ENCODE results near the gene PEF1.

DNA sequence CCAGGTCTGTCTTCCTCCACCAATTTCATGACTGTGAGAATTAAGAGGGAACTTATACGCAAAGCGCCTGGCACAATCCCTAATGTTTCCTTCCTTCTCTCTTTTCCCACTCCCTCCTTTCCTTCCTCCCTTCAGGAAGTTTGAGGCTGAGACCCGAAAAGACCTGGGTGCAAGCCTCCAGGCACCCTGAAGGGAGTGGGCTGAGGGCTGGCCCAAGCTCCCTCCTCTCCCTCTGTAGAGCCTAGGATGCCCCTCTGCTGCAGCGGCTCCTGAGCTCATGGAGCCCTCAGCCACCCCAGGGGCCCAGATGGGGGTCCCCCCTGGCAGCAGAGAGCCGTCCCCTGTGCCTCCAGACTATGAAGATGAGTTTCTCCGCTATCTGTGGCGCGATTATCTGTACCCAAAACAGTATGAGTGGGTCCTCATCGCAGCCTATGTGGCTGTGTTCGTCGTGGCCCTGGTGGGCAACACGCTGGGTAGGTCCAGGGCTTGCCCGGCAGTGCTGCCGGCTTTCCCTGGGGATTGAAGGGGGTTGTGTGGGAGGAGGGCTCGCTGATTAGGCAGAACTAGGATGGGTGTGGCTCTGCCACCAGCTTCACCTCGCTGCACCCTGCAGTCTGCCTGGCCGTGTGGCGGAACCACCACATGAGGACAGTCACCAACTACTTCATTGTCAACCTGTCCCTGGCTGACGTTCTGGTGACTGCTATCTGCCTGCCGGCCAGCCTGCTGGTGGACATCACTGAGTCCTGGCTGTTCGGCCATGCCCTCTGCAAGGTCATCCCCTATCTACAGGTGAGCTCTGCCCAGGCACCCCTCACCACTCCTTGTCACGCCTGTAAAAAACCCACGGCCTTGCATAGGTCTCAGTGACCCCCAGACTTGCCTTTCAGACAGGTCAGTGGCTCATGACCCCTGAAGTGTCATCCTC lies 25.5 kb downstream of the PEF1 start:
- TF ChIP-seq, protein P1, sequence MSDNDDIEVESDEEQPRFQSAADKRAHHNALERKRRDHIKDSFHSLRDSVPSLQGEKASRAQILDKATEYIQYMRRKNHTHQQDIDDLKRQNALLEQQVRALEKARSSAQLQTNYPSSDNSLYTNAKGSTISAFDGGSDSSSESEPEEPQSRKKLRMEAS (IDR thresholded peaks at IDR 0.05): no peak
- no peak for TF ChIP-seq EP300 (IDR thresholded peaks at IDR 0.05; ENCODE audit: borderline replicate concordance)
- TF ChIP-seq FOXM1 (IDR thresholded peaks at IDR 0.05; ENCODE audit: borderline replicate concordance, low read depth): no peak
- no peak for TF ChIP-seq TAF1 (IDR thresholded peaks at IDR 0.05; ENCODE audit: low read depth)
- no peak for TF ChIP-seq CREB1 (IDR thresholded peaks at IDR 0.05; ENCODE audit: low read depth)
- no peak for TF ChIP-seq CEBPB (IDR thresholded peaks at IDR 0.05)
- no peak for TF ChIP-seq EGR1 (IDR thresholded peaks at IDR 0.05)
- TF ChIP-seq YY1 (IDR thresholded peaks at IDR 0.05; ENCODE audit: low read depth): no peak
- TF ChIP-seq NFIC (IDR thresholded peaks at IDR 0.05): no peak
- TF ChIP-seq RAD21 (IDR thresholded peaks at IDR 0.05; ENCODE audit: low read depth): no peak
- TF ChIP-seq, protein P2, sequence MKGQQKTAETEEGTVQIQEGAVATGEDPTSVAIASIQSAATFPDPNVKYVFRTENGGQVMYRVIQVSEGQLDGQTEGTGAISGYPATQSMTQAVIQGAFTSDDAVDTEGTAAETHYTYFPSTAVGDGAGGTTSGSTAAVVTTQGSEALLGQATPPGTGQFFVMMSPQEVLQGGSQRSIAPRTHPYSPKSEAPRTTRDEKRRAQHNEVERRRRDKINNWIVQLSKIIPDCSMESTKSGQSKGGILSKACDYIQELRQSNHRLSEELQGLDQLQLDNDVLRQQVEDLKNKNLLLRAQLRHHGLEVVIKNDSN (IDR thresholded peaks at IDR 0.05): no peak
- TF ChIP-seq TEAD4 (IDR thresholded peaks at IDR 0.05): no peak
